ENCODE measurements around the gene CD70.

GRCh38 chr19:6587998-6588507, 2.9 kb downstream of the CD70 start:
- TF ChIP-seq POLR2A (IDR thresholded peaks at IDR 0.05) (no peak), POLR2AphosphoS5 (IDR thresholded peaks at IDR 0.05) (no peak)
- TF ChIP-seq, protein P1, sequence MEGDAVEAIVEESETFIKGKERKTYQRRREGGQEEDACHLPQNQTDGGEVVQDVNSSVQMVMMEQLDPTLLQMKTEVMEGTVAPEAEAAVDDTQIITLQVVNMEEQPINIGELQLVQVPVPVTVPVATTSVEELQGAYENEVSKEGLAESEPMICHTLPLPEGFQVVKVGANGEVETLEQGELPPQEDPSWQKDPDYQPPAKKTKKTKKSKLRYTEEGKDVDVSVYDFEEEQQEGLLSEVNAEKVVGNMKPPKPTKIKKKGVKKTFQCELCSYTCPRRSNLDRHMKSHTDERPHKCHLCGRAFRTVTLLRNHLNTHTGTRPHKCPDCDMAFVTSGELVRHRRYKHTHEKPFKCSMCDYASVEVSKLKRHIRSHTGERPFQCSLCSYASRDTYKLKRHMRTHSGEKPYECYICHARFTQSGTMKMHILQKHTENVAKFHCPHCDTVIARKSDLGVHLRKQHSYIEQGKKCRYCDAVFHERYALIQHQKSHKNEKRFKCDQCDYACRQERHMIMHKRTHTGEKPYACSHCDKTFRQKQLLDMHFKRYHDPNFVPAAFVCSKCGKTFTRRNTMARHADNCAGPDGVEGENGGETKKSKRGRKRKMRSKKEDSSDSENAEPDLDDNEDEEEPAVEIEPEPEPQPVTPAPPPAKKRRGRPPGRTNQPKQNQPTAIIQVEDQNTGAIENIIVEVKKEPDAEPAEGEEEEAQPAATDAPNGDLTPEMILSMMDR (IDR thresholded peaks at IDR 0.05 in 8 of 11, conservative IDR thresholded peaks at IDR 0.05 in 3 of 11): no peak
